Measurements from ENCODE around the gene KIAA0825. TPM values are rescaled to one million over a fixed set of nuclear protein-coding genes. Genes with fewer than 3 reads are reported as not detected.

Gene KIAA0825
- total RNA-seq, 2 experiments from 2014 or later, result 0.19 to 0.32 TPM

DNA sequence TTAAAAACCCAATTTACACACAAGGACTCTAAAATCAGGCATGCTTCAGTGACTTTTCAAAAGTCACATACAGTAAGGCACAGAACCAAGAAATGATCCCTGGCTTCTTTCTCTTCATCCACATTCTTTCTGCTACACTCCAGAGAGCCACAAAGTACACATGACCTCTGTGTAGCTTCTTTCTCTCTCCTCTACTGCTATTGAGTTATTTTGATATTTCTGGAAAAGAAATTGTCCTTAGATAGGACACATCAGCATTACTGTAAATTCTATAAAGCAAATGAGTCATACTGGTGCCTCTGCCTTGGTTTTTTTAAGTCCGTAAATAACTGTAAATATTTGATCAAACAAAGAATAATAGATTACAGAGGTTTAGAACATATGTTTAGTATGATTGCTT, 96.3 kb downstream of the KIAA0825 start:
- intact Hi-C loops (cut with micrococcal nuclease; ENCODE audit: unreplicated experiment), result no loop called here
- Histone ChIP-seq H3K4me2 (ENCODE audit: low read length) (no peak overlapping the region), H3K4me1 (ENCODE audit: insufficient read depth, low read length, poor library complexity, severe bottlenecking) (no peaks in the 10 kb centered on the region), H4K20me1 (ENCODE audit: insufficient read depth, low read length) (no peaks in the 10 kb centered on the region), H3K9me3 (ENCODE audit: low read length) (no peaks in the 10 kb centered on the region), H3K9me2 (ENCODE audit: insufficient read depth, low read length) (no peaks in the 10 kb centered on the region), H3K36me3 (ENCODE audit: insufficient read depth, low read length) (no peaks in the 10 kb centered on the region), H2AFZ (ENCODE audit: low read length) (no peak overlapping the region), H3K4me3 (ENCODE audit: low read depth, low read length, poor library complexity, severe bottlenecking) (no peak overlapping the region), H3K79me2 (ENCODE audit: insufficient read depth, low read depth, low read length) (no peaks in the 10 kb centered on the region), H3K27ac (ENCODE audit: low read depth, low read length, poor library complexity, severe bottlenecking) (no peak overlapping the region)
- no TSS peak for BruUV-seq (replicated peaks)
- DNase-seq (ENCODE audit: low spot score), result no peak
- ChIA-PET POLR2A (no interaction called here), CTCF (ENCODE audit: unreplicated experiment) (no interaction called here)
- TF ChIP-seq EZH2phosphoT487 (IDR thresholded peaks at IDR 0.05; ENCODE audit: borderline replicate concordance, low read depth, low read length), result no peak
- TF ChIP-seq, protein P1, sequence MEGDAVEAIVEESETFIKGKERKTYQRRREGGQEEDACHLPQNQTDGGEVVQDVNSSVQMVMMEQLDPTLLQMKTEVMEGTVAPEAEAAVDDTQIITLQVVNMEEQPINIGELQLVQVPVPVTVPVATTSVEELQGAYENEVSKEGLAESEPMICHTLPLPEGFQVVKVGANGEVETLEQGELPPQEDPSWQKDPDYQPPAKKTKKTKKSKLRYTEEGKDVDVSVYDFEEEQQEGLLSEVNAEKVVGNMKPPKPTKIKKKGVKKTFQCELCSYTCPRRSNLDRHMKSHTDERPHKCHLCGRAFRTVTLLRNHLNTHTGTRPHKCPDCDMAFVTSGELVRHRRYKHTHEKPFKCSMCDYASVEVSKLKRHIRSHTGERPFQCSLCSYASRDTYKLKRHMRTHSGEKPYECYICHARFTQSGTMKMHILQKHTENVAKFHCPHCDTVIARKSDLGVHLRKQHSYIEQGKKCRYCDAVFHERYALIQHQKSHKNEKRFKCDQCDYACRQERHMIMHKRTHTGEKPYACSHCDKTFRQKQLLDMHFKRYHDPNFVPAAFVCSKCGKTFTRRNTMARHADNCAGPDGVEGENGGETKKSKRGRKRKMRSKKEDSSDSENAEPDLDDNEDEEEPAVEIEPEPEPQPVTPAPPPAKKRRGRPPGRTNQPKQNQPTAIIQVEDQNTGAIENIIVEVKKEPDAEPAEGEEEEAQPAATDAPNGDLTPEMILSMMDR (conservative IDR thresholded peaks at IDR 0.05; ENCODE audit: low read length), result no peak

DNA sequence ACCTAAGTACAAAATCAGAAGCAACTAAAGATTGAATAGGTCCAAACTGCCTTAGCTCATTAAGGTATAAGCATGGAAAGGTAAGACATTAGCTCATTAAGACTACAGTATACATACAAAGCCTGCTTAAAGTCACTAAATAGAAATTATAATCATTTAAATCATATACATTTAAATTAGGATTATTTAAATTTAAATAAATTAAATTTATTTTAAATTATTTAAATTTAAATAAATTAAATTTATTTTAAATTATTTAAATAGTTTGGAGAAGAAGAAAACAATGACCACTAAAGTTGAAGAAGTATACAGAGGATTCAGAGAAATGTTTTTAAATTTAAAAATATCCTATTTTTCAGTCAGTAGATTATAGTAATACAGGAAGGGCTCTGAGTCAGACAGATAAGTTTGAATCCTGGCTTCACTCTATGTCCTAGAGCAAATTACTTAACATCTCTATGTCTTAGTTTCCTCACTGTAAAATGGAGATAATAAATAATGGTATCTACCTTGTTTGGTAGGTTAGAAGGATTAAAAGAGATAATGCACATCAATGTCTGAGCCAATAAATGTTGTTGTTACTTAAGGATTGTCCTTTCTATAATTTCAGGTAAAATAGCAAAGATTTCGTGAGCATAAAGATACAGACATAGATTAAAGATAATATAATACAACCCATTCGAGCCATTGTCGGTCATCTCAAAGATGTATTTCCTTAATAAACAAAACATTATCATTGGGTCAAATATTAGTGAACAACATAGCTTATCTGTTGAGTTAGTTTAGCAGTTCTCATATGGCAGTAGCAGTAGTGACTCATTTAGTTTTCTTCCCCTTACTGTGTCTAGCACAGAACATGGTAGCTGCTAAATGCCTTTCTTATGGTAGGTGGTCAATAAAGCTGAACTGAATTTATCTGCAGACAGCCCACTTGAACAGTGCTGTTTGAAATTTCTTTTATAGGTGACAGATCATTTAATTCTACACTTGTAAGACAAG, 100.6 kb downstream of the KIAA0825 start:
- intact Hi-C loops (cut with micrococcal nuclease; ENCODE audit: unreplicated experiment), result no loop called here
- ChIA-PET CTCF (ENCODE audit: unreplicated experiment) (no interaction called here), POLR2A (no interaction called here)
- Histone ChIP-seq H4K20me1 (ENCODE audit: insufficient read depth, low read length) (no peaks in the 10 kb centered on the region), H3K4me3 (ENCODE audit: low read depth, low read length, poor library complexity, severe bottlenecking) (no peak overlapping the region), H3K36me3 (ENCODE audit: insufficient read depth, low read length) (no peaks in the 10 kb centered on the region), H2AFZ (ENCODE audit: low read length) (no peak overlapping the region), H3K4me2 (ENCODE audit: low read length) (no peak overlapping the region), H3K9me2 (ENCODE audit: insufficient read depth, low read length) (no peaks in the 10 kb centered on the region), H3K27ac (ENCODE audit: low read depth, low read length, poor library complexity, severe bottlenecking) (no peak overlapping the region), H3K79me2 (ENCODE audit: insufficient read depth, low read depth, low read length) (no peaks in the 10 kb centered on the region), H3K4me1 (ENCODE audit: insufficient read depth, low read length, poor library complexity, severe bottlenecking) (no peaks in the 10 kb centered on the region), H3K9me3 (ENCODE audit: low read length) (no peaks in the 10 kb centered on the region)
- TF ChIP-seq, protein P1 (conservative IDR thresholded peaks at IDR 0.05; ENCODE audit: low read length), result no peak
- no peak for TF ChIP-seq EZH2phosphoT487 (IDR thresholded peaks at IDR 0.05; ENCODE audit: borderline replicate concordance, low read depth, low read length)
- BruUV-seq (replicated peaks), result no TSS peak
- DNase-seq (ENCODE audit: low spot score), result no peak

DNA sequence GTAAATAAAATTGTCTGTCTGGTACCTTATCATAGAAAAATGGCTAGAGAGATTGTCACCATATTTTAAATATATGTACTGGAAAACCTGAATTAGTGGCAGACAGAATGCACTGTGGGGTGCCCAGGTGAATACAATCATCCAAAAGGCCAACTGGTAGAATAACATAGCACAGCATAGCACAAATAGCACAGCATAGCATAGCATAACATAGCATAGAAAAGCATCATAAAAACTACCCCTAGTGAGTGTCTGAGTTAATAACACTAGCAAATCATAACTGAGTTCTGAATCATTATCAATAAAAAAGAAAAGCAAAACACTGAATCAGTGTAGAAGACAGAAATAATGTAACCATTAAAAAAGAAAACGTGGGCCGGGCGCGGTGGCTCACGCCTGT, 102.3 kb downstream of the KIAA0825 start:
- POLR2A ChIA-PET, result interaction anchor here (0.6 kb wide), 1 partner anchor 287 kb away, joined by 3 read pairs; no protein-coding TSS in a partner anchor

More for the DNA sequence above, 102.3 kb downstream of the KIAA0825 start:
- no peaks in the 10 kb centered on the region for H3K9me3 ChIP-seq (ENCODE audit: low read length)
- DNase-seq (ENCODE audit: low spot score), result no peak
- no peak overlapping the region for H3K4me2 ChIP-seq (ENCODE audit: low read length)
- H2AFZ ChIP-seq (ENCODE audit: low read length), result no peak overlapping the region
- H3K27ac ChIP-seq (ENCODE audit: low read depth, low read length, poor library complexity, severe bottlenecking), result no peak overlapping the region
- H3K79me2 ChIP-seq (ENCODE audit: insufficient read depth, low read depth, low read length), result no peaks in the 10 kb centered on the region
- no peaks in the 10 kb centered on the region for H3K4me1 ChIP-seq (ENCODE audit: insufficient read depth, low read length, poor library complexity, severe bottlenecking)
- CTCF ChIA-PET (ENCODE audit: unreplicated experiment), result no interaction called here
- TF ChIP-seq EZH2phosphoT487 (IDR thresholded peaks at IDR 0.05; ENCODE audit: borderline replicate concordance, low read depth, low read length), result no peak
- TF ChIP-seq, protein P1 (conservative IDR thresholded peaks at IDR 0.05; ENCODE audit: low read length), result no peak
- BruUV-seq (replicated peaks), result no TSS peak
- no peaks in the 10 kb centered on the region for H3K9me2 ChIP-seq (ENCODE audit: insufficient read depth, low read length)
- intact Hi-C loops (cut with micrococcal nuclease; ENCODE audit: unreplicated experiment), result no loop called here
- H4K20me1 ChIP-seq (ENCODE audit: insufficient read depth, low read length), result no peaks in the 10 kb centered on the region
- no peaks in the 10 kb centered on the region for H3K36me3 ChIP-seq (ENCODE audit: insufficient read depth, low read length)
- no peak overlapping the region for H3K4me3 ChIP-seq (ENCODE audit: low read depth, low read length, poor library complexity, severe bottlenecking)
